Loucy (cell line): Measurements from ENCODE around the gene LHFPL6.

Experiments used
- H2AFZ ChIP-seq: fragments of 200-600 bp; sonication (generic); 2 replicates; pipeline ENCODE4 v1.6.0; 2016; ENCODE audit warnings: antibody characterized with exemption, mild to moderate bottlenecking, low read length, moderate library complexity
- H3F3A ChIP-seq: fragments of 200-600 bp; 2 replicates; pipeline ENCODE4 v1.6.0; 2016; ENCODE audit warnings: antibody characterized with exemption, low read depth, mild to moderate bottlenecking
- H3K27me3 ChIP-seq: fragments of 200-600 bp; sonication (generic); 2 replicates; pipeline ENCODE4 v1.6.1; 2014; ENCODE audit warnings: low read length, mild to moderate bottlenecking; ENCODE audit not compliant: insufficient read depth, poor library complexity, severe bottlenecking
- H3K36me3 ChIP-seq: fragments of 200-600 bp; sonication (generic); 2 replicates; pipeline ENCODE4 v1.6.1; 2016; ENCODE audit warnings: low read length; ENCODE audit not compliant: insufficient read depth
- H3K4me1 ChIP-seq: fragments of 200-600 bp; sonication (generic); 2 replicates; pipeline ENCODE4 v1.5.1; 2014; ENCODE audit warnings: low read length, mild to moderate bottlenecking; ENCODE audit not compliant: insufficient read depth, poor library complexity, severe bottlenecking
- H3K4me2 ChIP-seq: fragments of 200-600 bp; sonication (generic); 2 replicates; pipeline ENCODE4 v1.6.0; 2014; ENCODE audit warnings: antibody characterized with exemption, low read length, low read depth, mild to moderate bottlenecking; ENCODE audit not compliant: poor library complexity, severe bottlenecking
- H3K4me3 ChIP-seq: fragments of 200-600 bp; sonication (generic); 2 replicates; pipeline ENCODE4 v1.5.1; 2014; ENCODE audit warnings: low read length, mild to moderate bottlenecking, mixed read lengths; ENCODE audit not compliant: poor library complexity, severe bottlenecking
- H3K79me2 ChIP-seq: fragments of 200-600 bp; sonication (generic); 2 replicates; pipeline ENCODE4 v1.6.1; 2014; ENCODE audit warnings: low read length; ENCODE audit not compliant: insufficient read depth
- H3K9ac ChIP-seq: fragments of 200-600 bp; sonication (generic); 2 replicates; pipeline ENCODE4 v1.6.0; 2014; ENCODE audit warnings: mild to moderate bottlenecking, low read depth, low read length, moderate library complexity; ENCODE audit not compliant: poor library complexity, severe bottlenecking
- H3K9me2 ChIP-seq: fragments of 200-600 bp; sonication (generic); replicated peaks from 2 replicates; pipeline ENCODE4 v1.6.1; 2016; ENCODE audit warnings: low read depth, low read length, mixed read lengths
- H3K9me3 ChIP-seq: fragments of 200-600 bp; sonication (generic); 2 replicates; pipeline ENCODE4 v1.6.1; 2014; ENCODE audit warnings: mild to moderate bottlenecking, antibody characterized with exemption, low read length, low read depth; ENCODE audit not compliant: insufficient read depth
- H4K20me1 ChIP-seq: fragments of 200-600 bp; sonication (generic); 2 replicates; pipeline ENCODE4 v1.6.0; 2014; ENCODE audit warnings: antibody characterized with exemption, low read length, mild to moderate bottlenecking; ENCODE audit not compliant: insufficient read depth, poor library complexity, severe bottlenecking
- EZH2phosphoT487 ChIP-seq: fragments of 200-600 bp; IDR thresholded peaks from 2 replicates; pipeline ENCODE4 v1.6.1; 2018; ENCODE audit warnings: antibody characterized with exemption, mild to moderate bottlenecking, moderate library complexity, borderline replicate concordance
- TF ChIP-seq, protein P1 (sequence below): fragments of 200-600 bp; sonication (generic); conservative IDR thresholded peaks from 2 replicates; pipeline ENCODE4 v1.5.1; 2014; ENCODE audit warnings: mild to moderate bottlenecking, antibody characterized with exemption, low read length

The LHFPL6 gene

DNA sequence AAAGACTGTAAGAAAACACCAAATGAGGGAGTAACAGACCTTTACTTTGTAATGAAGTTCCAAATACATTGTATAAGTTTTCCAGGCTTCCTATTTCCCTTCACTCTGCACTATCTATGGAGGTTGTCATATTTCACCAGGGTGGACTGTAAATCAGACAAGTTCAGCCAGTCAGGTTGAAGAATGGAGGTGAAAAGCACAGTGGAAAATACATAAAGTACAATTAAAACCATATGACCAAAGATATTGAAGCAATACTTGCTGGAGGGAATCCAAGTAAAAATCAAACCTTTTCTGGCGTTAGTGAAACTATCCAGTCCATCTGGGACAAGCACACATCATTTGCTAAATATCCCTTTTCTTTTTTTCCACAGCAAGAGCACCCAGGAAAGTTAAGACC, 3.2 kb downstream of the LHFPL6 start:
- TF ChIP-seq, protein P1, sequence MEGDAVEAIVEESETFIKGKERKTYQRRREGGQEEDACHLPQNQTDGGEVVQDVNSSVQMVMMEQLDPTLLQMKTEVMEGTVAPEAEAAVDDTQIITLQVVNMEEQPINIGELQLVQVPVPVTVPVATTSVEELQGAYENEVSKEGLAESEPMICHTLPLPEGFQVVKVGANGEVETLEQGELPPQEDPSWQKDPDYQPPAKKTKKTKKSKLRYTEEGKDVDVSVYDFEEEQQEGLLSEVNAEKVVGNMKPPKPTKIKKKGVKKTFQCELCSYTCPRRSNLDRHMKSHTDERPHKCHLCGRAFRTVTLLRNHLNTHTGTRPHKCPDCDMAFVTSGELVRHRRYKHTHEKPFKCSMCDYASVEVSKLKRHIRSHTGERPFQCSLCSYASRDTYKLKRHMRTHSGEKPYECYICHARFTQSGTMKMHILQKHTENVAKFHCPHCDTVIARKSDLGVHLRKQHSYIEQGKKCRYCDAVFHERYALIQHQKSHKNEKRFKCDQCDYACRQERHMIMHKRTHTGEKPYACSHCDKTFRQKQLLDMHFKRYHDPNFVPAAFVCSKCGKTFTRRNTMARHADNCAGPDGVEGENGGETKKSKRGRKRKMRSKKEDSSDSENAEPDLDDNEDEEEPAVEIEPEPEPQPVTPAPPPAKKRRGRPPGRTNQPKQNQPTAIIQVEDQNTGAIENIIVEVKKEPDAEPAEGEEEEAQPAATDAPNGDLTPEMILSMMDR = no peak
- no peak overlapping the region for H3K4me3 ChIP-seq
- no peaks in the 10 kb centered on the region for H3K9me3 ChIP-seq
- peaks cover 31% of the 10 kb centered on the region for H3K27me3 ChIP-seq
- H3K4me2 ChIP-seq = no peak overlapping the region
- H3K9ac ChIP-seq = no peak overlapping the region
- H3K9me2 ChIP-seq = no peaks in the 10 kb centered on the region
- H3K36me3 ChIP-seq = no peaks in the 10 kb centered on the region
- no peaks in the 10 kb centered on the region for H3F3A ChIP-seq
- no peak overlapping the region for H2AFZ ChIP-seq
- peaks cover 6% of the 10 kb centered on the region for H3K4me1 ChIP-seq
- H3K79me2 ChIP-seq = no peaks in the 10 kb centered on the region
- no peaks in the 10 kb centered on the region for H4K20me1 ChIP-seq

DNA sequence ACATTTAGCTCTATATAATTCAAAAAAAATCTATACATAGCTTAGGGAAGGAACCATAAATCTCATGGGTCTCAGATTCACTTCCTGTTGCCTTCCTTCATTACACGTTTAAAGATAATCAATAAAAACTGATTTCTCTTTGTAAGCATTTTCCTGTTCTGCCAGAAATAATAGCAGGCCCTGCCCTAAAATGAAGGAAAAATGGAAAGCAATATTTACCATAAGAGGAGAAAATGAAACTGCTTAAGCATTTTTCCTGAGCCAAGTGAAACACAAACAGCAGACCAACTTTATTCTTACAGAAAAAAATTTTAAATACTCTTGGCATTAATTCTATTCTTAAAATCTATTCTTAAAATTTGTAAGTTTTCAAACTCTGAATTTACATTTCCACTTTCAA, 4.0 kb downstream of the LHFPL6 start:
- Histone ChIP-seq H3F3A (no peaks in the 10 kb centered on the region), H3K27me3 (peaks cover 31% of the 10 kb centered on the region), H3K36me3 (no peaks in the 10 kb centered on the region), H3K79me2 (no peaks in the 10 kb centered on the region), H2AFZ (no peak overlapping the region), H4K20me1 (no peaks in the 10 kb centered on the region), H3K4me2 (no peak overlapping the region), H3K9me2 (no peaks in the 10 kb centered on the region), H3K9me3 (no peaks in the 10 kb centered on the region), H3K9ac (no peak overlapping the region), H3K4me1 (peaks cover 6% of the 10 kb centered on the region), H3K4me3 (no peak overlapping the region)
- TF ChIP-seq, protein P1 = no peak
- TF ChIP-seq EZH2phosphoT487 = no peak

DNA sequence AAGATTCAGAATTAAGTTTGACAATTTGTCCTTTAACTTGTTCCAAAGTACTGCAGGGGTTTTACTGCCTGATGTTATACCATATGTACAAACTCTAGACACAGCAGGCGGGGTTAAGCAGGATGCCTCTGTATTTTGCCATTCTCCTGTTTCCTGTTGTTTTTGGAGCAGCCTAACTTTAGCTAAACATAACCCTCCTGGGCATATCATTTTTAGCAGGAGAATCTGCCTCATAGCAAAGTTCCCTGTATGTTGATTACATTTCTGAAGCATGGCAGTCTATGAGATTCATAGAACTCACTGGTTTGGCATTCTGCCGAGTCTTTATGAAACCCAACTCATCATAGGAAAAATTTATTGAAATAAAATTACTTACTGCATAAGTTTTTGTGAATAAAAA, 5.2 kb downstream of the LHFPL6 start:
- Histone ChIP-seq H3K4me1 (peaks cover 6% of the 10 kb centered on the region), H3F3A (no peaks in the 10 kb centered on the region), H3K4me3 (no peak overlapping the region), H4K20me1 (no peaks in the 10 kb centered on the region), H3K36me3 (no peaks in the 10 kb centered on the region), H3K9ac (no peak overlapping the region), H3K4me2 (no peak overlapping the region), H3K9me2 (no peaks in the 10 kb centered on the region), H3K27me3 (peaks cover 21% of the 10 kb centered on the region), H3K9me3 (no peaks in the 10 kb centered on the region), H3K79me2 (no peaks in the 10 kb centered on the region), H2AFZ (no peak overlapping the region)
- TF ChIP-seq EZH2phosphoT487 = no peak
- TF ChIP-seq, protein P1 = no peak
